HepG2 (cell line): ENCODE data around the gene GRPEL2. TPM values are rescaled to one million over a fixed set of nuclear protein-coding genes. Genes with fewer than 3 reads are reported as not detected.
A peak's percentile ranks its signal among the peaks of the same experiment; 100 is the strongest.

Source experiments
- BHLHE40 ChIP-seq: IDR thresholded peaks from 2 replicates; pipeline ENCODE4 v1.6.1; 2011; ENCODE audit warnings: low read length, improper control_type of control experiment
- CHCHD3 ChIP-seq: sonication (generic); formaldehyde crosslinking; IDR thresholded peaks from 2 replicates; pipeline ENCODE4 v1.8.0; 2022; ENCODE audit warnings: mild to moderate bottlenecking, missing genetic modification reagents, moderate library complexity
- FOXA1 ChIP-seq, 2 experiments: fragments of 450-650 bp in 1 of 2; sonication (generic) in 1 of 2; formaldehyde crosslinking in 1 of 2; IDR thresholded peaks; 2 replicates each; pipeline versions ENCODE4 v1.4.0 to v1.6.1; 2016 to 2020; ENCODE audit warnings: missing genetic modification reagents in 1 of 2
- HBP1 ChIP-seq: IDR thresholded peaks from 2 replicates; pipeline ENCODE4 v1.6.1; 2016; ENCODE audit warnings: low read depth, control low read depth
- KDM4B ChIP-seq: sonication (generic); formaldehyde crosslinking; IDR thresholded peaks from 2 replicates; pipeline ENCODE4 v1.4.0; 2020; ENCODE audit warnings: missing genetic modification reagents
- KDM5B ChIP-seq: sonication (generic); formaldehyde crosslinking; IDR thresholded peaks from 2 replicates; pipeline ENCODE4 v1.4.0; 2020; ENCODE audit warnings: missing genetic modification reagents, mild to moderate bottlenecking, borderline replicate concordance
- NFKBIZ ChIP-seq: IDR thresholded peaks from 2 replicates; pipeline ENCODE4 v1.6.1; 2018; ENCODE audit warnings: missing genetic modification reagents, missing compliant biosample characterization
- NR2F1 ChIP-seq, 2 experiments: fragments of 450-650 bp in 1 of 2; formaldehyde crosslinking in 1 of 2; IDR thresholded peaks; 2 replicates each; pipeline versions ENCODE4 v1.5.0 to v1.6.1; 2016 to 2020; ENCODE audit warnings: mild to moderate bottlenecking in 1 of 2, missing compliant biosample characterization in 1 of 2, missing genetic modification reagents in 1 of 2, moderate library complexity in 1 of 2
- PAX8 ChIP-seq: sonication (generic); formaldehyde crosslinking; IDR thresholded peaks from 2 replicates; pipeline ENCODE4 v1.8.0; 2022; ENCODE audit warnings: mild to moderate bottlenecking, missing genetic modification reagents, borderline replicate concordance
- SAFB2 ChIP-seq: sonication (generic); formaldehyde crosslinking; IDR thresholded peaks from 2 replicates; pipeline ENCODE4 v1.5.1; 2020; ENCODE audit warnings: missing genetic modification reagents, low read depth, mild to moderate bottlenecking, borderline replicate concordance
- SATB2 ChIP-seq: sonication (generic); formaldehyde crosslinking; IDR thresholded peaks from 2 replicates; pipeline ENCODE4 v1.5.0; 2020; ENCODE audit warnings: missing genetic modification reagents
- SMC3 ChIP-seq: IDR thresholded peaks from 2 replicates; pipeline ENCODE4 v1.6.1; 2011; ENCODE audit warnings: low read length, improper control_type of control experiment
- TOE1 ChIP-seq: sonication (generic); formaldehyde crosslinking; IDR thresholded peaks from 2 replicates; pipeline ENCODE4 v1.4.0; 2020; ENCODE audit warnings: mild to moderate bottlenecking, missing genetic modification reagents
- ZFP90 ChIP-seq: sonication (generic); formaldehyde crosslinking; IDR thresholded peaks from 2 replicates; pipeline ENCODE4 v1.8.0; 2022; ENCODE audit warnings: missing genetic modification reagents, mild to moderate bottlenecking, inconsistent platforms, borderline replicate concordance
- ZFX ChIP-seq: sonication (generic); formaldehyde crosslinking; IDR thresholded peaks from 2 replicates; pipeline ENCODE4 v1.4.0; 2020; ENCODE audit warnings: mild to moderate bottlenecking, low read depth, missing genetic modification reagents, moderate library complexity
- ZMAT3 ChIP-seq: sonication (generic); formaldehyde crosslinking; conservative IDR thresholded peaks from 2 replicates; pipeline ENCODE4 v1.7.0; 2021; ENCODE audit warnings: missing genetic modification reagents
- ZMYM4 ChIP-seq: sonication (generic); formaldehyde crosslinking; IDR thresholded peaks from 2 replicates; pipeline ENCODE4 v1.8.1; 2023; ENCODE audit warnings: mild to moderate bottlenecking, missing genetic modification reagents
- ZNF136 ChIP-seq: sonication (generic); formaldehyde crosslinking; IDR thresholded peaks from 2 replicates; pipeline ENCODE4 v1.8.1; 2022; ENCODE audit warnings: low read depth, mild to moderate bottlenecking, moderate library complexity, missing genetic modification reagents
- ZNF317 ChIP-seq: sonication (generic); formaldehyde crosslinking; IDR thresholded peaks from 2 replicates; pipeline ENCODE4 v1.5.0; 2020; ENCODE audit warnings: mild to moderate bottlenecking, missing genetic modification reagents
- ZNF354B ChIP-seq: sonication (generic); formaldehyde crosslinking; IDR thresholded peaks from 2 replicates; pipeline ENCODE4 v1.8.0; 2022; ENCODE audit warnings: mild to moderate bottlenecking, missing genetic modification reagents
- ZNF44 ChIP-seq: sonication (generic); formaldehyde crosslinking; IDR thresholded peaks from 2 replicates; pipeline ENCODE4 v1.5.1; 2020; ENCODE audit warnings: mild to moderate bottlenecking, missing genetic modification reagents
- ZNF547 ChIP-seq: sonication (generic); formaldehyde crosslinking; IDR thresholded peaks from 2 replicates; pipeline ENCODE4 v1.5.1; 2020; ENCODE audit warnings: mild to moderate bottlenecking, missing genetic modification reagents
- ZNF768 ChIP-seq: sonication (generic); formaldehyde crosslinking; IDR thresholded peaks from 2 replicates; pipeline ENCODE4 v1.4.0; 2020; ENCODE audit warnings: missing genetic modification reagents
- ZNF792 ChIP-seq: IDR thresholded peaks from 2 replicates; pipeline ENCODE4 v1.6.1; 2016
- ZNF891 ChIP-seq: sonication (generic); formaldehyde crosslinking; IDR thresholded peaks from 2 replicates; pipeline ENCODE4 v1.5.0; 2020; ENCODE audit warnings: mild to moderate bottlenecking, missing genetic modification reagents
- polyA plus RNA-seq, 8 experiments: library from polyadenylated mRNA; depleted of rRNA in 3 of 8; stranded (reverse) in 7 of 8; unstranded in 1 of 8; fragments of >200 nt; fragmentation: Illumina TruSeq in 4 of 8; extraction: Trizol in 4 of 8; gene quantifications; 2 replicates each; pipeline versions ENCODE4 v1.2.1 to v1.2.3, GENCODE V29; 2011 to 2016; ENCODE audit warnings: low read depth in 4 of 8, missing spikeins in 1 of 8, mixed read lengths in 1 of 8; ENCODE audit not compliant: insufficient read depth in 1 of 8
- total RNA-seq, 5 experiments: library from RNA; depleted of rRNA; stranded (reverse); fragments of >200 nt; fragmentation: Illumina TruSeq; extraction: Trizol; gene quantifications; 2 replicates each; pipeline ENCODE4 v1.2.3, GENCODE V29; 2016; ENCODE audit warnings: low read depth in 1 of 5
- TF ChIP-seq, protein P1 (sequence below): sonication (generic); formaldehyde crosslinking; IDR thresholded peaks from 2 replicates; pipeline ENCODE4 v1.5.0; 2020; ENCODE audit warnings: missing genetic modification reagents
- TF ChIP-seq, protein P2 (sequence below): sonication (generic); formaldehyde crosslinking; IDR thresholded peaks from 2 replicates; pipeline ENCODE4 v1.8.0; 2022; ENCODE audit warnings: missing genetic modification reagents, mild to moderate bottlenecking, moderate library complexity, borderline replicate concordance
- TF ChIP-seq, protein P3 (sequence below): sonication (generic); formaldehyde crosslinking; IDR thresholded peaks from 2 replicates; pipeline ENCODE4 v1.4.0; 2020; ENCODE audit warnings: missing genetic modification reagents

The GRPEL2 gene
- total and polyA plus RNA-seq, 2 of the 13 experiments (the other 11 are each of a cell fraction or from before 2014, with no cell fraction given) = 13.1 to 16.6 TPM

GRCh38 chr5:149381986-149382338 lies 36.7 kb downstream of the GRPEL2 start (continued):
- TF ChIP-seq, protein P1, sequence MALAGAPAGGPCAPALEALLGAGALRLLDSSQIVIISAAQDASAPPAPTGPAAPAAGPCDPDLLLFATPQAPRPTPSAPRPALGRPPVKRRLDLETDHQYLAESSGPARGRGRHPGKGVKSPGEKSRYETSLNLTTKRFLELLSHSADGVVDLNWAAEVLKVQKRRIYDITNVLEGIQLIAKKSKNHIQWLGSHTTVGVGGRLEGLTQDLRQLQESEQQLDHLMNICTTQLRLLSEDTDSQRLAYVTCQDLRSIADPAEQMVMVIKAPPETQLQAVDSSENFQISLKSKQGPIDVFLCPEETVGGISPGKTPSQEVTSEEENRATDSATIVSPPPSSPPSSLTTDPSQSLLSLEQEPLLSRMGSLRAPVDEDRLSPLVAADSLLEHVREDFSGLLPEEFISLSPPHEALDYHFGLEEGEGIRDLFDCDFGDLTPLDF (CRISPR knock-in tag) = no peak
- TF ChIP-seq NR2F1 (CRISPR knock-in tag; IDR thresholded peaks at IDR 0.05) (peak; percentile 19 to 36; a peak in 1 of 4 replicates), ZNF354B (no peak), ZFX (peak; percentile 81; the same call in 1 of the 2 replicates), PAX8 (CRISPR knock-in tag) (0 out of 2 replicates have a peak, but pooled peaks have one; percentile 58), BHLHE40 (0 out of 2 replicates have a peak, but pooled peaks have one; percentile 7), SAFB2 (no peak), ZNF792 (no peak), KDM5B (CRISPR knock-in tag) (no peak; the same call in 1 of the 2 replicates), ZNF547 (peak; percentile 62), ZFP90 (CRISPR knock-in tag) (0 out of 2 replicates have a peak, but pooled peaks have one; percentile 17), FOXA1 (IDR thresholded peaks at IDR 0.05) (no peak), FOXA1 (CRISPR knock-in tag; IDR thresholded peaks at IDR 0.05) (no peak), ZNF136 (CRISPR knock-in tag) (0 out of 2 replicates have a peak, but pooled peaks have one; percentile 48), ZNF891 (CRISPR knock-in tag) (no peak), SATB2 (CRISPR knock-in tag) (no peak), ZNF768 (CRISPR knock-in tag) (peak; percentile 28; the same call in 1 of the 2 replicates), ZMAT3 (CRISPR knock-in tag) (no peak), TOE1 (CRISPR knock-in tag) (no peak), CHCHD3 (CRISPR knock-in tag) (no peak), ZNF44 (no peak), SMC3 (peak; percentile 66), ZMYM4 (peak; percentile 45; the same call in 1 of the 2 replicates), NFKBIZ (CRISPR knock-in tag) (no peak), ZNF317 (CRISPR knock-in tag) (no peak), KDM4B (CRISPR knock-in tag) (no peak; the same call in 1 of the 2 replicates), HBP1 (no peak)
- TF ChIP-seq, protein P2, sequence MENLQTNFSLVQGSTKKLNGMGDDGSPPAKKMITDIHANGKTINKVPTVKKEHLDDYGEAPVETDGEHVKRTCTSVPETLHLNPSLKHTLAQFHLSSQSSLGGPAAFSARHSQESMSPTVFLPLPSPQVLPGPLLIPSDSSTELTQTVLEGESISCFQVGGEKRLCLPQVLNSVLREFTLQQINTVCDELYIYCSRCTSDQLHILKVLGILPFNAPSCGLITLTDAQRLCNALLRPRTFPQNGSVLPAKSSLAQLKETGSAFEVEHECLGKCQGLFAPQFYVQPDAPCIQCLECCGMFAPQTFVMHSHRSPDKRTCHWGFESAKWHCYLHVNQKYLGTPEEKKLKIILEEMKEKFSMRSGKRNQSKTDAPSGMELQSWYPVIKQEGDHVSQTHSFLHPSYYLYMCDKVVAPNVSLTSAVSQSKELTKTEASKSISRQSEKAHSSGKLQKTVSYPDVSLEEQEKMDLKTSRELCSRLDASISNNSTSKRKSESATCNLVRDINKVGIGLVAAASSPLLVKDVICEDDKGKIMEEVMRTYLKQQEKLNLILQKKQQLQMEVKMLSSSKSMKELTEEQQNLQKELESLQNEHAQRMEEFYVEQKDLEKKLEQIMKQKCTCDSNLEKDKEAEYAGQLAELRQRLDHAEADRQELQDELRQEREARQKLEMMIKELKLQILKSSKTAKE (CRISPR knock-in tag) = no peak
- TF ChIP-seq, protein P3, sequence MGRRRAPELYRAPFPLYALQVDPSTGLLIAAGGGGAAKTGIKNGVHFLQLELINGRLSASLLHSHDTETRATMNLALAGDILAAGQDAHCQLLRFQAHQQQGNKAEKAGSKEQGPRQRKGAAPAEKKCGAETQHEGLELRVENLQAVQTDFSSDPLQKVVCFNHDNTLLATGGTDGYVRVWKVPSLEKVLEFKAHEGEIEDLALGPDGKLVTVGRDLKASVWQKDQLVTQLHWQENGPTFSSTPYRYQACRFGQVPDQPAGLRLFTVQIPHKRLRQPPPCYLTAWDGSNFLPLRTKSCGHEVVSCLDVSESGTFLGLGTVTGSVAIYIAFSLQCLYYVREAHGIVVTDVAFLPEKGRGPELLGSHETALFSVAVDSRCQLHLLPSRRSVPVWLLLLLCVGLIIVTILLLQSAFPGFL (CRISPR knock-in tag) = no peak
